ENCODE data around the gene ENDOV. TPM values are rescaled to one million over a fixed set of nuclear protein-coding genes. Genes with fewer than 3 reads are reported as not detected.

Gene ENDOV
- total and polyA plus RNA-seq, 2 donors (not counting 1 experiment from before 2014, with no cell fraction given): 13.1 to 28.7 TPM

DNA sequence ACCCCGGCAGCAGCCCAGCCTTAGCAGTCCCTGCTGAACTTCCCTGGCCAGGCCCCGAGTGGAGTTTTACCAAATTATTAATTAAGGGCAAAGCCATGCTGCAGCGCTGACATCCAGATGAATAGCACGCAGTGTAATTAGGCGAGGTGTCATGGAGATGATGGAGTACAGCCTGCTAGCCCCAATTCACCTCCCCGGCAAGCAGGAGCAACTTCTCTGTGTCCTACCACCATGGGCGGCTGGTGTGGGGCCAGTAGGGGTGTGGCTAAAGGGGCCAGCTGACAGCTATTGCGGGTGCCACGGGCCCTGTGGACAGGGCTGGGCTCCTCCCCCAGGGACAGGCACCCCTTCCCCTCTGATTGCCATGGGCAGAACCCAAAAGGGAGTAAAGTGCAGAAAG lies 24.5 kb downstream of the ENDOV start:
- no peaks in the 10 kb centered on the region for H4K20me1 ChIP-seq (ENCODE audit: control insufficient read depth, extremely low read depth, insufficient read depth, low read length)
- H3K4me2 ChIP-seq (ENCODE audit: extremely low read depth, insufficient read depth, low read length): no peak overlapping the region
- no peak overlapping the region for H3K27ac ChIP-seq (ENCODE audit: insufficient read depth, low read length)
- peaks cover 4% of the 10 kb centered on the region for H3K27me3 ChIP-seq (ENCODE audit: control insufficient read depth, insufficient read depth, low read length)
- H3K9me3 ChIP-seq (ENCODE audit: control insufficient read depth, insufficient read depth, low read depth, low read length): no peaks in the 10 kb centered on the region
- no peak for DNase-seq (ENCODE audit: low read depth in 2 of 2)
- no peak overlapping the region for H2AFZ ChIP-seq (ENCODE audit: low read length)
- H3K4me1 ChIP-seq (ENCODE audit: control insufficient read depth, extremely low read depth, insufficient read depth, low read length): no peaks in the 10 kb centered on the region
- TF ChIP-seq EZH2 (IDR thresholded peaks at IDR 0.05; ENCODE audit: low read length, missing control alignments): no peak
- TF ChIP-seq, protein P1, sequence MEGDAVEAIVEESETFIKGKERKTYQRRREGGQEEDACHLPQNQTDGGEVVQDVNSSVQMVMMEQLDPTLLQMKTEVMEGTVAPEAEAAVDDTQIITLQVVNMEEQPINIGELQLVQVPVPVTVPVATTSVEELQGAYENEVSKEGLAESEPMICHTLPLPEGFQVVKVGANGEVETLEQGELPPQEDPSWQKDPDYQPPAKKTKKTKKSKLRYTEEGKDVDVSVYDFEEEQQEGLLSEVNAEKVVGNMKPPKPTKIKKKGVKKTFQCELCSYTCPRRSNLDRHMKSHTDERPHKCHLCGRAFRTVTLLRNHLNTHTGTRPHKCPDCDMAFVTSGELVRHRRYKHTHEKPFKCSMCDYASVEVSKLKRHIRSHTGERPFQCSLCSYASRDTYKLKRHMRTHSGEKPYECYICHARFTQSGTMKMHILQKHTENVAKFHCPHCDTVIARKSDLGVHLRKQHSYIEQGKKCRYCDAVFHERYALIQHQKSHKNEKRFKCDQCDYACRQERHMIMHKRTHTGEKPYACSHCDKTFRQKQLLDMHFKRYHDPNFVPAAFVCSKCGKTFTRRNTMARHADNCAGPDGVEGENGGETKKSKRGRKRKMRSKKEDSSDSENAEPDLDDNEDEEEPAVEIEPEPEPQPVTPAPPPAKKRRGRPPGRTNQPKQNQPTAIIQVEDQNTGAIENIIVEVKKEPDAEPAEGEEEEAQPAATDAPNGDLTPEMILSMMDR (conservative IDR thresholded peaks at IDR 0.05 in 1 of 2, IDR thresholded peaks at IDR 0.05 in 1 of 2; ENCODE audit: low read depth in 1 of 2, low read length in 2 of 2): no peak
- H3K4me3 ChIP-seq (replicated peaks in 1 of 4; ENCODE audit: control extremely low read depth in 1 of 4, insufficient read depth in 1 of 4, low read depth in 3 of 4, low read length in 4 of 4): no peak overlapping the region
- H3K79me2 ChIP-seq (ENCODE audit: control insufficient read depth, insufficient read depth, low read length): no peaks in the 10 kb centered on the region
- H3K9ac ChIP-seq (ENCODE audit: insufficient read depth, low read length): no peak overlapping the region
- H3K36me3 ChIP-seq (ENCODE audit: control insufficient read depth, insufficient read depth, low read length): no peaks in the 10 kb centered on the region

DNA sequence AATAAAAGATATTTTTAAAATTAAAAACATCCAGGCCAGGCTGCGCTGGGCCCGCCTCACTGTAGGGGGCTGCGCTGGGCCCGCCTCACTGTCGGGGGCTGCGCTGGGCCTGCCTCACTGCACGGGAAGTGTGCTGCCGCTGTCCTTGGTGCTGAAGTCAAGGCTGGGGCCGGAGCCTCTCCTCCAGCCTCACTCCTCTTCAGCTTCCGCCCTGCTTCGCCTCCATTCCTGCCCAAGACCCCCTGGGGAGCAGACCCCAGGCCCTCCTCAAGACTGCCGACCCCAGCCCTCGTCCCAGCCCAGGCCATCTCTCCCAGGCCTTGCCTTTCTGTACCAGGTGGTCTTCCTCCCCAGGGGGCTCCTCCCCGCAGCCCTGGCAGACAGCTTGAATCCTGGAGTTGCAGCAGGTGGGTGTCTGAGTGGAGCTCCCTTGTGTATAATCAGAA lies 26.2 kb downstream of the ENDOV start:
- peak; percentile 28 to 39 for DNase-seq (ENCODE audit: low read depth in 2 of 2)
- Histone ChIP-seq H3K27me3 (ENCODE audit: control insufficient read depth, insufficient read depth, low read length) (peaks cover 4% of the 10 kb centered on the region), H3K9me3 (ENCODE audit: control insufficient read depth, insufficient read depth, low read depth, low read length) (no peaks in the 10 kb centered on the region), H3K79me2 (ENCODE audit: control insufficient read depth, insufficient read depth, low read length) (no peaks in the 10 kb centered on the region), H3K4me3 (replicated peaks in 1 of 4; ENCODE audit: control extremely low read depth in 1 of 4, insufficient read depth in 1 of 4, low read depth in 3 of 4, low read length in 4 of 4) (no peak overlapping the region), H2AFZ (ENCODE audit: low read length) (no peak overlapping the region), H3K4me1 (ENCODE audit: control insufficient read depth, extremely low read depth, insufficient read depth, low read length) (no peaks in the 10 kb centered on the region), H3K27ac (ENCODE audit: insufficient read depth, low read length) (no peak overlapping the region), H3K4me2 (ENCODE audit: extremely low read depth, insufficient read depth, low read length) (no peak overlapping the region), H3K9ac (ENCODE audit: insufficient read depth, low read length) (no peak overlapping the region), H3K36me3 (ENCODE audit: control insufficient read depth, insufficient read depth, low read length) (no peaks in the 10 kb centered on the region), H4K20me1 (ENCODE audit: control insufficient read depth, extremely low read depth, insufficient read depth, low read length) (no peaks in the 10 kb centered on the region)
- no peak for TF ChIP-seq EZH2 (IDR thresholded peaks at IDR 0.05; ENCODE audit: low read length, missing control alignments)
- TF ChIP-seq, protein P1 (conservative IDR thresholded peaks at IDR 0.05 in 1 of 2, IDR thresholded peaks at IDR 0.05 in 1 of 2; ENCODE audit: low read depth in 1 of 2, low read length in 2 of 2): no peak

DNA sequence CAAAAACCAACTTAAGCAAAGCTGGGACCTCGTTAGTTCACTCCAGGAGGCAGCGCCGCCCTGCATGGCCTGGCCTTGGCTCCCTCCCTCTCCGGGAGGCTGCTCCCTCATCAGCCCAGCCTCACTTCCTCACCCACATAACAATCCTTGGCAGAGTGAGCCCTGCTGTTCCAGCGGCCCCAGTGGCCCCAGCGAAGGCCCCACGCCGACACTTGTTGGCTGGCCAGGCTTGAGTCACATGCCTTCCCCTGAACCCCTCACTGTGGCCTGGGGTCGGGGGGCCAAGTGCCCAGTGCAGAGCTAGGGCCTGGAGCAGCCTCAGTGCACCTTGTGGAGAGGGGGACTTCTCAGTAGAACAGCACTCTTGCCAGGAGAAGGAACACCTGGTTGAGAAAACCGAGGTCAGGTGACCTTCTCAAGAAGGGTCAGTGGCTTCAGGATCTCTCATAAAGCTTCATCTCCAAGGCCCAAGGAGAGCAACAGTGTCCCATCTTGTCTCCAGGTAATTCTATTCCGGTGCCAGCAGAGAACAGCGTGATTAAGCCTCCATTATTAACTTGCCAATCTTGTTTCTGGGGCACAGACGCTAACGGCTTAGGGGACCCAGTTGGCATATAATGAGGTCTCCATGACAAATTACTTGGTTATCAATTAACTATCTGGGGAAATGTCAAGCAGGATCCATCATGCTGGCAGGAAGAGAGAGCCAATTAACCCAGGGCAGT lies 26.8 kb downstream of the ENDOV start:
- Histone ChIP-seq H3K4me2 (ENCODE audit: extremely low read depth, insufficient read depth, low read length) (no peak overlapping the region), H3K79me2 (ENCODE audit: control insufficient read depth, insufficient read depth, low read length) (no peaks in the 10 kb centered on the region), H3K9me3 (ENCODE audit: control insufficient read depth, insufficient read depth, low read depth, low read length) (no peaks in the 10 kb centered on the region), H2AFZ (ENCODE audit: low read length) (no peak overlapping the region), H3K27me3 (ENCODE audit: control insufficient read depth, insufficient read depth, low read length) (peaks cover 4% of the 10 kb centered on the region), H3K4me3 (replicated peaks in 1 of 4; ENCODE audit: control extremely low read depth in 1 of 4, insufficient read depth in 1 of 4, low read depth in 3 of 4, low read length in 4 of 4) (no peak overlapping the region), H3K27ac (ENCODE audit: insufficient read depth, low read length) (no peak overlapping the region), H4K20me1 (ENCODE audit: control insufficient read depth, extremely low read depth, insufficient read depth, low read length) (no peaks in the 10 kb centered on the region), H3K9ac (ENCODE audit: insufficient read depth, low read length) (no peak overlapping the region), H3K36me3 (ENCODE audit: control insufficient read depth, insufficient read depth, low read length) (no peaks in the 10 kb centered on the region), H3K4me1 (ENCODE audit: control insufficient read depth, extremely low read depth, insufficient read depth, low read length) (no peaks in the 10 kb centered on the region)
- no peak for DNase-seq (ENCODE audit: low read depth in 2 of 2)
- TF ChIP-seq, protein P1 (conservative IDR thresholded peaks at IDR 0.05 in 1 of 2, IDR thresholded peaks at IDR 0.05 in 1 of 2; ENCODE audit: low read depth in 1 of 2, low read length in 2 of 2): no peak
- TF ChIP-seq EZH2 (IDR thresholded peaks at IDR 0.05; ENCODE audit: low read length, missing control alignments): no peak

Data from fibroblast of lung (primary cell).